ENCODE data around the gene DKC1.

DKC1 gene

GRCh38 chrX:154729439-154729838 lies 33.2 kb upstream of the DKC1 start:
- no peak for DNase-seq (ENCODE audit: low read depth)
- H3K4me3 ChIP-seq (ENCODE audit: low read length) = no peak overlapping the region
- no peak for TF ChIP-seq CTCF (IDR thresholded peaks at IDR 0.05; ENCODE audit: insufficient read depth, low read depth, low read length, missing control alignments)

- H3K4me3 ChIP-seq (ENCODE audit: low read length) = no peak overlapping the region
- DNase-seq (ENCODE audit: low read depth) = no peak
- no peak for TF ChIP-seq CTCF (IDR thresholded peaks at IDR 0.05; ENCODE audit: insufficient read depth, low read depth, low read length, missing control alignments)
Measured at GRCh38 chrX:154730253-154730891, 32.3 kb upstream of the DKC1 start.

- TF ChIP-seq CTCF (IDR thresholded peaks at IDR 0.05; ENCODE audit: insufficient read depth, low read depth, low read length, missing control alignments) = no peak
- no peak for DNase-seq (ENCODE audit: low read depth)
Measured at GRCh38 chrX:154731184-154731583, 31.5 kb upstream of the DKC1 start.

DNA sequence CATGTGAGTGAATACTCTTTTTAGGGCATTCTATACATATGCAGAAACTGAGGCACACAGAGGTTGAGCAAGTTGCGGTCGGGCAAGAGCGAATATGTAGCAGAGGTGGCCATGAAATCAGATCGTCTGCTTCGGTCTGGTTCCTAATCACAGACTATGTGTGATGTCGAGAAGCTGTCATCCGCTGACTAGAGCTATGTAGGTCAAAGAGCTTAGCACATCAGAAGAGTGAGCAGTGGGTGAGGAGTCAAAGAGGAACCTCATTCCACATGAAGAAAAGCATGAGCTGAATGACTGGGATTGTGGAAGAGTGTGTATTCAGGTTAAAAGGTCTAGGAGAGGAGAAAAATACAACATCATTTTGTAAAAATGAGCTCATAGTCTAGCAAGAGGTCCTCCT lies 30.8 kb upstream of the DKC1 start:
- no peak overlapping the region for H3K4me3 ChIP-seq (ENCODE audit: low read length)
- DNase-seq (ENCODE audit: low read depth) = no peak
- TF ChIP-seq CTCF (IDR thresholded peaks at IDR 0.05; ENCODE audit: insufficient read depth, low read depth, low read length, missing control alignments) = no peak

More at GRCh38 chrX:154731184-154731583, 31.5 kb upstream of the DKC1 start:
- no peak overlapping the region for H3K4me3 ChIP-seq (ENCODE audit: low read length)

GRCh38 chrX:154732421-154733065 lies 30.1 kb upstream of the DKC1 start:
- DNase-seq (ENCODE audit: low read depth) = peak; percentile 46
- H3K4me3 ChIP-seq (ENCODE audit: low read length) = no peak overlapping the region
- no peak for TF ChIP-seq CTCF (IDR thresholded peaks at IDR 0.05; ENCODE audit: insufficient read depth, low read depth, low read length, missing control alignments)

DNA sequence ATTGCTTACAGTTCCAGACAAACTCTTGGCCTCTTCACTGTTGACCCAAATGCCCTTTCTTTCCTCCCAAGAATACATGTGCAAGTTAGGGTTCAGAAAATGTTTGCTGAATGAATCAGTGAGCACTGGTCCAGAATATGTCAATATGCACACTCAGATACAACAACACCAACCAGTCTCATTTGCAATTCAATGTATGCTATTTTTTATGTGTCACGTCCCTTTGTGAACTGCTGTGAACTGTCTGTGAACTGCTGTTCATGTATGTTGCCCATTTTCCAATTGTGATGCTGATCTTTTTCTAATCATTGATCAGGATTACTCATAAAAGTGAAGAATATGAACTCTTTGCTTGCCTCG lies 29.6 kb upstream of the DKC1 start:
- no peak for TF ChIP-seq CTCF (IDR thresholded peaks at IDR 0.05; ENCODE audit: insufficient read depth, low read depth, low read length, missing control alignments)
- no peak overlapping the region for H3K4me3 ChIP-seq (ENCODE audit: low read length)
- peak; percentile 27 for DNase-seq (ENCODE audit: low read depth)
